DMS53 treated with DMSO at 0.1 percent for 48 hours (cell line): Measurements from ENCODE around the gene U2AF2.

Experiments used
- DNase-seq: peaks from one replicate; lab custom pipeline; 2025; ENCODE audit not compliant: unreplicated experiment; lab: John Stamatoyannopoulos, UW

Gene U2AF2

DNA sequence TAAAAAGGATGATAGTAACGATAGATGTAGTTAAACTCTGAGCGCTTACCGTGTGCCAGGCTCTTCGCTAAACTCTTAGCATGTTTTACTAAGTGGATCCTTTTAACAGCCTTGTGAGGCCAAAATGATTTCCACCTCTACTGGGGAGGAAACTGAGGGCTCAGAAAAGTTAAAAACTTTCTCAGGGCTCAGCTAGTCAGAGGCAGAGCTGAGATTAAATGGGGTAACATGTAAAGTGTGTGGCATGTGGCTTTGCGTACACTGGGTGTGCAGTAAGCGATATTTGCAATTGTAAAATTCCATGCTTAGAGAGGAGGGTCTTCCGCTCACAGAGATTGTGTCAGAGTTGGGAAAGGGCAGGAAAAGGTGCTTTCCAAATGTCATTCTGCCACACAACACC, 1.7 kb downstream of the U2AF2 start:
- no peak for DNase-seq

DNA sequence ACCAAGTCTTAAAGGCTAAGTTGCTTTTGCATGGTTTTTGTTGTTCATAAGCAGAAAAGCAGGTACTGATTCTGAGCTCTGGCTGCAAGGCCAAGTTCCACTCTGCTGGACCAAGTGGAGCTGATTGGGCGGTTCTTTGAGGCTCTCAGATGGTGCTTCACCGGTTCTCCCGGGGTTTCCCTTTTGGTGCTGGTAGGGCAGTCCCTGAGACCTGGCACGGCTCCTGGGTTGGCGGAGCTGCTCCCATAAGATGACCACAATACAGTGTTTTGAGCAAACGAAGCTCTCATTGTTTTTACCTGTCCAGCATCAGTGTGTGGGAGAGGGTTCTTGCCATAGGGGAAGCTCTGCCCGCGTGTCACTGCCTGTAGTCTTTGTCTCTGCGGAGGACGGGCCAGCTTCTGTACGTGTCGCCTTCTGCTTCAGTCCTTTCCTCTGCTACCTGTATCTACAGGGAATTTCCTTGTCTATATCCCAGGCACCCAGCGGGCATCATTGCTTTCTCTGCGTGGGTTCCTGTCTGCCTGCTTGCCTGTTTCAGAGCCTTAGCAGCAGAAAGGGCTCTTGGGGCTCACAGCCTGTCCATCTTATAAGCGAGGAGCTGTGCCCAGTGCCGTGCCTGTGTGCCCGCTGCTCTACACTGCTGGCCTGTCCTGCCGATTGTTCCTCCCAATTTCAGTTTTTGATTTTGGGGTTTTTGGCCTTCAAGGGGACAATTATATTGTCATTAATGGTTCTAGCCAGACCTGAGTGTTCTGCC, 2.3 kb downstream of the U2AF2 start:
- no peak for DNase-seq

DNA sequence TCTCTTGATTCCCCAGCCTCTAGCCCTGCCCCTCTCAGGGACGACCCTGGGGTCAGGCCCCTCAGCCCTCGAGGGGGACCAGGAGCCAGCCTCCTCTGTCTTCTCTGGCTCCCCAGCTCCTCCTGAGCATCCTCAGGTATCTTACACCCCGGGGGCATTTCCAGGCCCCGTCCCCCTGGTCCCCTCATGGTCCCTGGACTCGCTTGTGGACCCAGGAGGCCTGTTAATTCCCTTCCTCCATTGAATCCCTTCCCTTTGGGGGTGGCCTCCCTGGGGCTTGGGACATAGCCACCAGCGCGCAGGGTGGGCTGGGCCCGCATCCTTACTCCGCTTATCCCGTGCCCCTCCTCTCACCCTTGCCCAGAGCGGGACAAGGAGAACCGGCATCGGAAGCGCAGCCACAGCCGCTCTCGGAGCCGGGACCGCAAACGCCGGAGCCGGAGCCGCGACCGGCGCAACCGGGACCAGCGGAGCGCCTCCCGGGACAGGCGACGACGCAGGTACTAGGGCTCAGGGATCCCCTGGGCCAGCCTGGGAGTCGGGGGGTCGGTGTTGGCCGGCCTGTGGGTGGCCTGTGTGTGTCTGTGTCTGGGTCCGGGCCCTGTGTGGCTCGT, 4.1 kb downstream of the U2AF2 start:
- DNase-seq: no peak

DNA sequence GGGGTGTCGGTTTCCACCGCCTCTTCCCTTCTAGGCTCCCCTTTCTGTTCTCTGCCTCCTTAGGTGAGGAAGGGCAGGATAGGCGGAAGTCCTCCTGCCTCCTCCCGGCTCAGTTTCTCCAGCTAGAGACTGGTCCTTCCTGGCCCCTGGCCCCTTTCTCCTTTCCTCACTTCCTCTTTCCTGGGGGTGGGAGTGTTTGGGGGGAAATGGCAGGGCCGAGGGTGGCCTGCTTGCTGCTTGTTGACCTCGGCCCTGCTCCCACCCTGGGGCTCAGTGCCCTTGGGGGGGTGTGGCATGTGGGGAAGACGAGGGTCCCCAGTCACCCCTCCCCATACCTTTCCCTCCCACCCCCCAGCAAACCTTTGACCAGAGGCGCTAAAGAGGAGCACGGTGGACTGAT, 5.0 kb downstream of the U2AF2 start:
- no peak for DNase-seq

DNA sequence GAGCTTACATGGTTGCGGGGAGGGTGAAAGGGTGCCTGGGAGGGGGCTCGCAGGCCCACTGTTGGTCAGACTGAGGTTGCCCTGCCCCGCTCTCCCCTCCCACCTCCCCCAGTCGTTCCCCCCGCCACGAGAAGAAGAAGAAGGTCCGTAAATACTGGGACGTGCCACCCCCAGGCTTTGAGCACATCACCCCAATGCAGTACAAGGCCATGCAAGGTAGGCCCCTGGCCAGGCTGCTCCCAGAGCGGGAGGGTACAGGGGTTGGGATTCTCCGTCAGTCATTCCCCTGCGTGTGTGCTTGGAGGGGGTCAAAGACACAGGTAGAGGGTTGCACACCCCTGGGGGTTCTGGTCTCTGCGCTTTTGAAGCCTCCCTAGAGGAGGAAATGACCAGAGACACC, 5.6 kb downstream of the U2AF2 start:
- no peak for DNase-seq

DNA sequence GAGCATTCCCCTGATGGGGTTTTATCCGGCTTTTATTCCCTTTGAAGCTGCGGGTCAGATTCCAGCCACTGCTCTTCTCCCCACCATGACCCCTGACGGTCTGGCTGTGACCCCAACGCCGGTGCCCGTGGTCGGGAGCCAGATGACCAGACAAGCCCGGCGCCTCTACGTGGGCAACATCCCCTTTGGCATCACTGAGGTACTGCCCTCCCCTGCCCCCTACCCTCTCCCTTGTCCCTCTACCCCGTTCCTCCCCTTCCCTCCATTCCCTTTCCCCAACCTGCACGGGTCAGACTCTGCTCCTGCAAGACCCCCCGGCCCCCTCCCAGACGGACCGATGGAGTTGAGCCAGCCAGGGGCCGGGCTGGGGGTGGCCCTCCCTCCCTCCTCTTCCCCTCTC, 6.2 kb downstream of the U2AF2 start:
- DNase-seq: no peak

DNA sequence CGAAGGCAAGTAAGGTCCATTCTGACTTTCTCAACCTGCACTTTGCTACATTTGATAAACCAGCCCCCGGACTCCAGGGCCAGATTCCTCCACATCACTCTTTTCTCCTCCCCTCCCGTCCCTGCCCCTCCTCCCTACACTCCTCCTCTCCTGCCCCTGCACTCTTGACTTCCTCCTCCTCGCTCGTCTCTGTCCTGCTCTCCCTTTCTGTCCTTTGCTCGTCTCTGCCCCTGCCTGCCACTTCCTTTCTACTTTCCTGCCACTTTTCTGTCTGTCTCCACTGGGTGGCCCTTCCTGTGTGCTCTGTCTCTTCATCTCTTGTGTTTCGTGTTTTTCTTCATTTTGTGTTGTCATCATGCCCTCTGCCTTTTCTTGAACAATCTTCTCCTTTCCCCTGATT, 7.0 kb downstream of the U2AF2 start:
- DNase-seq: no peak

DNA sequence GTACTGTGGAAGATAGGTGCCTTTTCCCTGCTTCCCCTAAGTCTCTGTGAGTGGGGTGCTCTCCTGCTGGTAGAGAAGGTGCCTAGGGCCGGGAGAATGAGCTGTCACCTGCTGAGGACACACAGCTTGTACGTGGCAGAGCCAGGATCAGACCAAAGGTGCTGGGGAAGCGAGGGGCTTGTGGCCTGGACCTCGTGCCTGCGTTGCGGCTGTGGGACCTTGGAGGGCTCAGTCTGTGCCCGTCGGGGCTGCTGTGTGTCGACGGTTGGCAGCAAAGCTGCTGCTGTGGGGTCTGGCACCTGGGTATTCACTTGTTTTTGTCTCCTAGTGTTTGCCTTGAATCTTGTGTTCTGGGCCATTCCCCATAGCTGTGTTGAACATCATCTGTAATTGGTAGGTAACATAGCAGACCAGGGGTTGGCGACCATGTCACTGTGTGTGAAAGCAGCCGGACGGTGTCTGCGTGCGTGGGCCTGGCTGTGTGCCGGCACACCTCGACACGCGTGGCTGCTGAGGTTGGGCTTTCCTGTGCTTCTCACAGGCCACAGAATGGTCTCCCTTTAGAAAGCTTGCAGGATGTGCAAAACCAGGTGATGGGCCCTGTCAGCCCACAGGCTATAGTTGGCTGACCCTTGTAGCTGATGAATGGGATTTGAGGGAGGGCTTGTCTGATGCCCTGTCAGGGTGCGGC, 9.2 kb downstream of the U2AF2 start:
- no peak for DNase-seq

DNA sequence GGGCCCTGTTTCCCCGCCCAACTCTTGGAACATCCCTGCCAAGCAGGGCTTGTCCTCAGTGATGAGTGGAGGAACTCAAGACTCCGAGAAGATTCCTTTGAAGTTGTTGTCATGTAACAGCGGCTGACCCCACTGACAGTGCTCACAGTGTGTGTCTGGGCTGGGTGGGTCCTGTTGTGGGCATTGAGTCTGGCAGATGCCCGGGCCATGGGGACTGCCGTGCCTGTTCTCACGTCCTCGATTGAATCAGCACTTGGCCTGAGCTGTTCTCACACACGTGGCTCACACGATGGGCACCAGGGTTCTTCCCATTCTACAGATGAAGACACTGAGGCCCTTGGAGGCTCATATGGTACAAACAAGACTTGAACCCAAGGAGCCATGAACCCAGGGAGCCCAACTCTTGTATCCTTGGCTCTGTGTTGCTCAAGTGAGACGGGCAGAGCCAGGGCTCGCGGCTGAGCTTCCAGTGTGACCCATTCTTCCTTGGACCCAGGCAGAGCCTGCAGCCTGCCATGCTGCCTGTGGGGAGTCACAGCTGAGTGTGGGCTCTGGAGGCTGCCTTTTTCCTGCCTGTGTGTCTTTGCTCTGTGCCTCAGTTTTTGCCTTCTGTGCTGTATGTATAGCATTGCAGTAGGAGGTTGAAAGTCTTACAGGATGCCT, 11.6 kb downstream of the U2AF2 start:
- DNase-seq: no peak

DNA sequence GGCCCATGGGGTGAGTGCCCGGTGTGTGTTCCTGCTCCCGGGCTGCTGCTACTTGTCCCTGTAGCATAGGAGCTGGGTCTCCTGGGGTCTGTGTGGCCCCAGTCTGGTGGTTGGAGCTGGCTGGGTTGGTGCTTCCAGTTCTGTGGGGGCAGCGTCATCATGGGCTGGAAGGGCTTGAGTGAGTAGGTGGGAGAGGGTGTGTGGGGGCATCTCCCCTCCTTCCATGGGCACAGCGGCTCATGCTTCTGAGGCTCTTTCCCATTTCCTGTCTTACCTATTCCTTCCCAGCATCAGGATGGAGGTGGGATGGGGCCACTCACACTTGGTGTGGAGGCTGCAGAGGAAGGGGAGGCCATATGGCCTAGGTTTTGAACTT, 12.2 kb downstream of the U2AF2 start:
- no peak for DNase-seq

DNA sequence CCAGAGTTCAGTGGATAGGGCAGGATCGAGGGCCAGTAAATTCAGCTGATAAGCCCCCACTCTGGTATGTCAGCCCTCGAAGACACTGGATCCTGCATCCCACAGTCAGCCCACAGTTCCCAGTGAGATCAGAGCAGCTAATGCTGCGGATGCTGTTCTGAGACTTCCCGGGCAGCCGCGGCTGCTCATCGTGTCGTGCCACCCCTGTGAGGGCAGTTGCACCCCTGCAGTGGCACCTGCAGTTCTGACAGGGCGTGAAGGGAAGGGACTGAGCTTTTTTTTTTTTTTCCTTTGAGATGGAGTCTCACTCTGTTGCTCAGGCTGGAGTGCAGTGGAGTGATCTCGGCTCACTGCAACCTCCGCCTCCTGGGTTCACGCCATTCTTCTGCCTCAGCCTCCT, 12.7 kb downstream of the U2AF2 start:
- DNase-seq: no peak

DNA sequence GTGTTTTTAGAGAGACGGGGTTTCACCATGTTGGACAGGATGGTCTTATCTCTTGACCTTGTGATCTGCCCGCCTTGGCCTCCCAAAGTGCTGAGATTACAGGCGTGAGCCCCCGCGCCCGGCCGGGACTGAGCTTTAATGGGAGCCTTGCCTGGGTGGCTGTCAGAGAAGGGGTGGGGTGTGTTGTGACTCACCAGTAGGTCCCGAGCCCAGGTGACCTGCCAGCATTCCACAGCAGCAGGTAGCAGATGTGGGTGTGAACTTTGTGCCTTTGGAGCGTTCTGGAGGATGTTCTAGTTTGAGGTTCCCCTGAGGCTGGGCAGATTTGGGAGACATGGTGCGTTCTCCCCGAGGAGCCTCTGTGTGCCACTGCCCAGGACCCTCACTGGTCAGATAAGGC, 13.1 kb downstream of the U2AF2 start:
- DNase-seq: no peak

DNA sequence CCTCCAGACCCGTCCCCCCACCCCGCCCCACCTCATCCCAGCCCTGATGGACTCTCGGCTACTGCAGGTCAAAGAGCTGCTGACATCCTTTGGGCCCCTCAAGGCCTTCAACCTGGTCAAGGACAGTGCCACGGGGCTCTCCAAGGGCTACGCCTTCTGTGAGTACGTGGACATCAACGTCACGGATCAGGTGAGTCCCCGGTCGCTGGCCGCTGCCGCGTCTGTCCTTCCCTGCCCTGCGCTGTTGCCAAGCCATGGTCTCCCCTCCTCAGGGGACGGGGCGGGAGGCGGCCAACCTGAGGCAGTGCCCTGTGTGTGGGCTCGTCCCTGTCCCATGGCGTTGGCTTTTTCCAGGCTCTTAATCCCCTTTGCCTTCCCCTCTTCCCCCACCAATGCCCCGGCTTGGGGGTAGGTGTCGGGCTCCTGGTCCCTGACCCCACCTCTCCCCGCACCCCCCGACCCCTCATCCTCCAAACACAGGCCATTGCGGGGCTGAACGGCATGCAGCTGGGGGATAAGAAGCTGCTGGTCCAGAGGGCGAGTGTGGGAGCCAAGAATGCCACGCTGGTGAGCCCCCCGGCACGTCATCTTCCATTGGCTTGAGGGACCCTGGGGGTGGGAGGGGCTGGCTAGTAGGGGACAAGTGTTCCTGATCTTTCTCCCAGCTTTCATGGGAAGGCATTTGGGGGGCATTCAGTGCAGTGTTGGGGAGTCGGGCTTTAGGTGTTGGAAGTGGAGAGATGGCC, 13.9 kb downstream of the U2AF2 start:
- DNase-seq: no peak

DNA sequence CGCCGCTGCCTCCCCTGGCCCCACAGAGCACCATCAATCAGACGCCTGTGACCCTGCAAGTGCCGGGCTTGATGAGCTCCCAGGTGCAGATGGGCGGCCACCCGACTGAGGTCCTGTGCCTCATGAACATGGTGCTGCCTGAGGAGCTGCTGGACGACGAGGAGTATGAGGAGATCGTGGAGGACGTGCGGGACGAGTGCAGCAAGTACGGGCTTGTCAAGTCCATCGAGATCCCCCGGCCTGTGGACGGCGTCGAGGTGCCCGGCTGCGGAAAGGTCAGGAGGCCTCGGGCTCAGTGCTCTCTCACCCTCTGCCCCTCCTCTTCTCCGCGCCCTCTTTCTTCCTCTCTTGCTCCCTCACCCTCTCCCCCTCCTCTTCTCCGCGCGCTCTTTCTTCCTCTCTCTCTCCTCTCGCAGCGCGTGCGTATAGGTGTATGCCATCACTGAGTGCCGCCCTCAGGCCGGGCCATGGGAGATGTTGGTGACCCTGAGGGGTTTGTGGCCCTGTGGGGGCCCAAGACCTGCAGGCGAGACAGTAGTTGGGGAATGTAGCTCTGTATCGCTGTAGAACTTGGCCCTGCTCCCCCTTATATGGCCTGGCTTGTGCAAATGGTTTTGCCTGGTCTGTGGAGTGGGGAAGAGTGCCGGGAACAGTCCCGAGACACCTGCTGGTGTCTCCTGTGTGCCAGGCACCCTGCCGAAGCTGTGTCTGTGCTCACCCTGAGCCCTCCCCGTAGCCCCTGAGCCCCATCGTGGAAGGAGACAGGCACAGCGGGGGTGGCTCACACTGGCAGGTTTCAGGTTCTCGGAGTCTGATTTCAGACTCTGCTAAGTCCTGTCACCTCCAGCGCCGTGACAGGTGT, 14.8 kb downstream of the U2AF2 start:
- no peak for DNase-seq

DNA sequence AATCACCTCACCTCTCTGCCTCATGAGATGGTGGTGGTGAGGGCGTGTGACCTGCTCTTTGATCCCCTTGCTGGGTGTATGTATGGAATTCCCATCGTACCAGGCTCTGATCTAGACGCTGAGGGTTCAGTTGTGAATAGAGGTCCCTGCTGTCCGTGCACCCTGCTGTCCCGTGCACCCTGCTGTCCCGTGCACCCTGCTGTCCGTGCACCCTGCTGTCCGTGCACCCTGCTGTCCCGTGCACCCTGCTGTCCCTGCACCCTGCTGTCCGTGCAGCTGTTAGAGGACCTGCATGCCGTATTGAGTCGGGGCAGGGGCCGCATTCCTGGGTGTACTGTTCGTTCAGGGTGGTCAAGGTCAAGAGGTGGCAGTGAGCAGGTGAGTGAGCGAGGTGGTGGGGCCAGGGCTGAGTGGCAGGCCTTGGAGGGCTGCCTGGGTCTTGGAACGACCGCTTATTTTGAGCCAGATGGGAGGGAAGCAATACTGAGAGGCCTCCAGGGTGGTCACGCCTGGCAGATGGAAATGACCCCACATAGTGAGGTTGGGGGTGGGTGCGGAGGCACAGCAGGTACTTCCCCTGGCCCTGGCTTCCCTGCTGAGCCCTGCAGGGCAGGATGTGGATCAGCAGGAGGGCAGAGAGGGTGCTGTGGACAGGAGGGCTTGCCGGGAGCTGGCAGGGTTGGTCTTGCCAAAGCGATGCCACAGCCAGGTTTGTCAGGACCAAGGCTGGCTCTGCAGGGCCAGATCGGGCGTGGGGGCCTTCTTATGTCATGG, 15.6 kb downstream of the U2AF2 start:
- DNase-seq: no peak

DNA sequence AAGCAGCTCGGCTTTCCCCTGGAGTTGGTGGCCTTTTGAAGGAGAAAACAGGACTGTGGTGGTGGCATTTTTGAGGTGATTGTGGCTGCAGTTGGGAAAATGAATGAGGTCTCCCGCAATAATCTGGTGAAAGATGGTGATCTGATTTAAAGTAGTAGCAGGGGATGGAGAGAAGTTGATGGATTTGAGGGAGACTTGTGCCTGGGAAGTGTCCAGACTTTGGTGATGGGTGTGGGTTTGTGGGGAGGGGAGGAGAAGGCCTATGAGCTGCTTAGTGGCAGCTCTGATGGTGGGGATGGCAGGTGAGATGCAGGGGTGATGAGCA, 16.2 kb downstream of the U2AF2 start:
- no peak for DNase-seq

DNA sequence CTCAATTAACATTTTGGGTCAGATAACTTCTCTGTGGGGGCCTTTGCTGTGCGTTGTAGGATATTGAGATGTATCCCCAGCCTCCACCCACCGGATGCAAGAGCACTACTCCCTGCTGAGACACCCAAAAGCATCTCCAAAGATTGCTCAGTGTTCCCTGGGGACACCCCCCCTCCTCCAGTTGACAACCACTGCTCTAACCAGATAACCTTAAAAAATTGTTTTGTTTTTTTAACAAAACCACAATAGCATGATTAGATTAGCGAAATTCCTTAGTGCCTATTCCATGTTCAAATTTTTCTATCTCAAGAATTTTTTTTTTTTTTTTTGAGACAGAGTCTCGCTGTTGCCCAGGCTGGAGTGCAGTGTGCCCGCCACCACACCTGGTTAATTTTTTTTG, 17.6 kb downstream of the U2AF2 start:
- no peak for DNase-seq

DNA sequence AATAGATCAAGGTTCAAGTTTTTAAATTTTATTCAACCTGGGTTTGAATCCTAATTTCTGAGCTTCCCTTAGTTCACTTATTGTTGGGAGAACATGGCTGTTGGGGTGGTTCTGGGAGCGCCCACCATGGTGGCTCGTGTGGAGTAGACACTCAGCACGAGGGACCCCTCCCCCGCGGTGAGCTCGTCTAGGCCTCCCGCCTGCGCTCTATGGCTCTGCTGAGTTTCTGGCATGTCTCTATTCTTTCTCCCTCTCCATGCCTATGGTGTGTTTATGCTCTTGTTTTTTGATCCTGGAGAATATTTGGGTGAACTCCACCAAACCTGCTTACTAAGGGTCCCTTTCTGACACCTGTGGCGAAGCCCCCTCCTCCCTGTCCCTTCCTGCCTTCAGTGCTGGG, 18.6 kb downstream of the U2AF2 start:
- DNase-seq: no peak

DNA sequence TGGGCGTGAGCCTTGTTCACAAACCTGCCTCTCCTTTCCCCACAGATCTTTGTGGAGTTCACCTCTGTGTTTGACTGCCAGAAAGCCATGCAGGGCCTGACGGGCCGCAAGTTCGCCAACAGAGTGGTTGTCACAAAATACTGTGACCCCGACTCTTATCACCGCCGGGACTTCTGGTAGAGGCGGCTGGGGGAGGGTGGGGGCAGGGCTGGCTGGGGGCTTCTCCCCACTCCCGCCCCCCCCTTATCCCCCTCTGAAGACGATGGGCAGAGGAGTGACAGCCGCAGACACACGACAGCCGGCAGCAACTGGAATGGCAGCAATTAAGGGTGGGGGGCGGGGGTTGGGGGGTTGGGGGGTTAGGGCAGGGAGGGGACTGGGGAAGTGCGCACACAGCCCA, 19.1 kb downstream of the U2AF2 start:
- no peak for DNase-seq

DNA sequence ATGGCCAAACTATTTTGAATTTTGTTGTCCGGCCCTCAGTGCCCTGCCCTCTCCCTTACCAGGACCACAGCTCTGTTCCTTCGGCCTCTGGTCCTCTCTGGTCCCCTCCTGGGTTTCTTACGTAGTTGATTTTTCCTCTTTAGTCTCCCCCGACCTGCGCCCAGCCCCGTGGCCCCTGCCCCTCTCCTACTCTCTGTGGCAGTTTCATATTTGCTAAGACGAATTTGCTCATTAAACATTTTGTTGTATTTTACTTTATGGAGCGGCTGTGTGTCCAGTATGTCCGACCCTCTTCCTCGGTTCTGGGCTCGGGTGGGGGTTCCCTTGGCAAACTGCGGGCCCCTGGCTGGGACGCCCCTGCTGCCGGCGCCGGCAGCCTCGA, 19.6 kb downstream of the U2AF2 start:
- DNase-seq: no peak
